GM18507 (cell line): ENCODE measurements around the gene ANKRD50.

Source experiments
- DNase-seq: peaks from one replicate; pipeline ENCODE4 v3.0.0; 2011; ENCODE audit warnings: low read depth; ENCODE audit not compliant: insufficient read length; ENCODE audit errors: extremely low spot score
- FAIRE-seq: peaks from 2 replicates; lab custom pipeline; 2011; peaks lifted over from hg19 to GRCh38; lab: Jason Lieb, UNC

Gene ANKRD50, protein sequence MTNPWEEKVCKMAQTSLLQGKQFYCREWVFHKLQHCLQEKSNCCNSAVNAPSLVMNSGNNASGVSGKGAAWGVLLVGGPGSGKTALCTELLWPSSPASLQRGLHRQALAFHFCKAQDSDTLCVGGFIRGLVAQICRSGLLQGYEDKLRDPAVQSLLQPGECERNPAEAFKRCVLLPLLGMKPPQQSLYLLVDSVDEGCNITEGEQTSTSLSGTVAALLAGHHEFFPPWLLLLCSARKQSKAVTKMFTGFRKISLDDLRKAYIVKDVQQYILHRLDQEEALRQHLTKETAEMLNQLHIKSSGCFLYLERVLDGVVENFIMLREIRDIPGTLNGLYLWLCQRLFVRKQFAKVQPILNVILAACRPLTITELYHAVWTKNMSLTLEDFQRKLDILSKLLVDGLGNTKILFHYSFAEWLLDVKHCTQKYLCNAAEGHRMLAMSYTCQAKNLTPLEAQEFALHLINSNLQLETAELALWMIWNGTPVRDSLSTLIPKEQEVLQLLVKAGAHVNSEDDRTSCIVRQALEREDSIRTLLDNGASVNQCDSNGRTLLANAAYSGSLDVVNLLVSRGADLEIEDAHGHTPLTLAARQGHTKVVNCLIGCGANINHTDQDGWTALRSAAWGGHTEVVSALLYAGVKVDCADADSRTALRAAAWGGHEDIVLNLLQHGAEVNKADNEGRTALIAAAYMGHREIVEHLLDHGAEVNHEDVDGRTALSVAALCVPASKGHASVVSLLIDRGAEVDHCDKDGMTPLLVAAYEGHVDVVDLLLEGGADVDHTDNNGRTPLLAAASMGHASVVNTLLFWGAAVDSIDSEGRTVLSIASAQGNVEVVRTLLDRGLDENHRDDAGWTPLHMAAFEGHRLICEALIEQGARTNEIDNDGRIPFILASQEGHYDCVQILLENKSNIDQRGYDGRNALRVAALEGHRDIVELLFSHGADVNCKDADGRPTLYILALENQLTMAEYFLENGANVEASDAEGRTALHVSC (N-terminal part only)

DNA sequence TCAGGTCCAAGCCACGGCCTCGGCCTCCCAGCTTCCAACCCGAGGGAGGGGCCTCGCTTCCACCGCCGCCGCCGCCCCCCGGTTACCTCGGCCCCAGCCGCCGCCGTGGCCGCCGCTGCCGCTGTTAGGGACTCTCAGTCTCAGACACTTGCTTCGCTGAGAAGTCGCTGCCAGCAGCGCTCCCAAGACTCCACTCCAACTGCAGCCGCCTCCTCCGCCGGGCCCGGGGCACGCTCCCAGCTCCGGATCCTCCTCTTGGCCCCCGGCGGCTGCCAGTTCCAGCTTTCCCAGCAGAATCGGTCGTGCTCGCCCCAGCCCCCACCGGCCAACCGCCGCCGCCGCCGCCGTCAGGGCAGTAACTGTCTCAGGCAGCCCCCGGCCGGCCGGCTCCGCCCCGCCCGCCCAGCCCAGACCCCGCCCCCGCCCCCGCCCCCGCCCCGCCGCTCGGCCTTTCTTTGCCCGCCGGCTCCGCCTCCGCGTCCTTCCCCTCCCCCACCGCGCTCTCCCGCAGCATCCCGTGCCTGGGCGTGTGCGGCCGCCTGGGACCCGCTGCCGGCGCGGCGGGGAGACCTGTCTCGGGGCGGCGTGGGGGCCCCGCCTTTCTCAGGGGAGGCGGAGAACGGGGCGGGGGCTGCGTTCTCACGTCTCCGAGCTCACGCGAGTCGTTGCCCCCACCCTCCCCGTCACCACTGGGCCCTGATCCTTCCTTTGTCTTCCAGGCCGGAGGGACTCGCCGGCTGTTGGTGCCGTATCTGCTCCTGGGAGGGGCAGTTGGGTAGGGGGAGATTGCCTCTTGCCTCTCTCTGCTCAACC lies at the start of gene ANKRD50:
ANKRD50 (minus strand) TSS at position 361 of the 813 bp plus-strand sequence. CDS start 2,221 bp downstream, outside the sequence.
- FAIRE-seq = peak; percentile 12

DNA sequence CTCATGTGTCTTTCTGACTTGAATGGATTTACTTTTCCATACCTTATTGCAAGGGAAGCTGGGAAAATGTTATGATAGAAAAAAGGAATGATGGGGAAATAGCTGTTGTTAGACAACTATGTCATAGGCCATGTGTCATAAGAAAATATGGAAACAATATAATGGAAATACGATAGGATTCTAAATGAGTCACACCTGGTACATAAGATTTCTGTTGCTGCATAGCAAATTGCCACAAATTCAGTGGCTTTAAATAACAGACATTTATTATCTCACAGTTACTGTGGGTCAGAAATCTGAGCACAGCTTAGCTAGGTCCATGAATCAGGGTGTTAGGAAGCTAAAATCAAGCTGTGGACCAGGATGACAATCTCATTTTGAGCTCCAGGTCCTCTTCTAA lies 44.6 kb upstream of the ANKRD50 start:
- no peak for DNase-seq

More for the DNA sequence above, at the start of gene ANKRD50:
- DNase-seq = peak; percentile 50

DNA sequence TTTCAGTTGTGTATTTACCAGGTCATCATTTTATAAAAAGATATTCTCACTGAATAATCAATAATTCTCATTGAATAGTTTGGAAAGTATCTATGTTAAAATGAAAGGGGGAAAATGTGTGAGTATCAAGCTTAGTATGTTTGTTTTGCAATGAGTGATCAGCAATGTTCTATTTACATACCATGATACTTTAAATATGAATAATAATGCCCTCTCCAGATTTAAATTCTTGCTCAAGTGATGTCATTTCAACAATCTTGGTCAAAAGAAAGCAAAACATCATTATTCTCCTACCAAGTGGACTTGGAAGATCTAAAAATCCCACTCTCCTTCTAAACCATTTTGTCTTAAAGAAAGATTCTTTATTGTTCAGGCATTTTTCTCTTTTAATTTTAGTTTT lies 42.1 kb upstream of the ANKRD50 start:
- FAIRE-seq (no peak), DNase-seq (no peak)

More for the DNA sequence above, 44.6 kb upstream of the ANKRD50 start:
- no peak for FAIRE-seq

DNA sequence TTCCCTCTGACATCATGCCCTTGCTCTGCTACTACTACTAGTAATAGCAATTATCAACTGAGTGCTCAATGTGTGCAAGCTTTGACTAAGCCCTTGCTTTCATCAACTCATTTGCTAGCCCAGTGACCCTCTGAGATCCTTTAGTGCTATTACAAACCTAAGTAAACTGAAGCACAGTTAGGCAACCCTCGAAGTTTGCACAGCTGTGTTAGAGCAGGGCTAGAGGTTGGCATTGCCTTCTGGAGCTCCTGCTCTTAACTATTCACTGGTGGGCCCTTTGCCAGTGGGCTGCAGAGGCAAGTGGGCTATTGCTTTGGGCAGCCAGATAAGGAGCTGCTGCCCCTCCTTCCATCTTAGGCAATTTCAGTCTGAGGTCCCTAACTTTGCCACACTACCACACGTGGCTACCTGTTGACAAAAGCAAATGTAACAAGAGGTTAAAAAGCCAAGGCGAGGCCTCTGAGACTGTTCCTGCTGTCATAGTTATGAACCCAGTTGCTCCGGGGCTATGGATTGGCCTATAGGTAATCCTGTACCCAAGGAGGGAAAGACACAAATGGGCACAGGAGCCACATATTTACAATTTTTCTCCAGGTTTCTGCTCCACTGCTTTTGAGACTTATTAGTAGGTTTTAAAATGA lies 41.5 kb upstream of the ANKRD50 start:
- DNase-seq (no peak), FAIRE-seq (no peak)

DNA sequence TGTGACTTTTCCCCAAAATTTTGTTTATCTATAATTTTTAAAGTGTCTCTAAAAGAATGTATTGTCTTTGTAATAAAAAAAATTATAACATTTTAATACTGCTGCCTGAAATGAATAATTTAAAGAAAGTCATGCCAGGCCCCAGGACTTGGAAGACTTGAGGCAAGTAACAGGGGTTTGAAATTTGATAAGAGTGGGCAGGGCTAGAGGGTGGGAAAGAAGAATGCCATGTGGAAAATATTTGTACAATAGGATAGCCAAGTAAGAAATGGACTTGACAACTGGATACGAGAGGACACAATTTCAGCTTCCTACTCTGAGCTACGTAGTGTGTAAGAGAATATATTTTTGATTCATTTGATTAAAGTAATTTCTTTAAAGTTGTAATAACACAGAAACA lies 36.9 kb upstream of the ANKRD50 start:
- DNase-seq (no peak), FAIRE-seq (no peak)

DNA sequence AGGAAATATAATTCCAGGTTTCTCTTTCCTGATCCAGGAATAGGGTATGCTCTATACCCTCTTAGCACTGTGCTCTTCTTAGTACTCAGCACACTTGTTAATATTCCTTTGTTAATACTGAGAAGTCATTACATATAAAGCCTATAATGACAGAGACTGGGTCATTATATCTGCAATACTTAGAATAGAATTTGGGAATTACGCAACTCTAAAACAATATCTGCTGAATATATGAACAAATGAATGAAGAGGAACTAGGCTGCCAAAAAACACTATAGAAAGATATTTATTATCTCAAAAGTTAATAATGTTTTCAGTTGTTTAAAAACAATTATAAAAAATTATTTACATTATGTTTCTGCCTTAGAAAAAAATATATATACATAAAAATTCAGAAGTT lies 36.4 kb upstream of the ANKRD50 start:
- DNase-seq (no peak), FAIRE-seq (no peak)

DNA sequence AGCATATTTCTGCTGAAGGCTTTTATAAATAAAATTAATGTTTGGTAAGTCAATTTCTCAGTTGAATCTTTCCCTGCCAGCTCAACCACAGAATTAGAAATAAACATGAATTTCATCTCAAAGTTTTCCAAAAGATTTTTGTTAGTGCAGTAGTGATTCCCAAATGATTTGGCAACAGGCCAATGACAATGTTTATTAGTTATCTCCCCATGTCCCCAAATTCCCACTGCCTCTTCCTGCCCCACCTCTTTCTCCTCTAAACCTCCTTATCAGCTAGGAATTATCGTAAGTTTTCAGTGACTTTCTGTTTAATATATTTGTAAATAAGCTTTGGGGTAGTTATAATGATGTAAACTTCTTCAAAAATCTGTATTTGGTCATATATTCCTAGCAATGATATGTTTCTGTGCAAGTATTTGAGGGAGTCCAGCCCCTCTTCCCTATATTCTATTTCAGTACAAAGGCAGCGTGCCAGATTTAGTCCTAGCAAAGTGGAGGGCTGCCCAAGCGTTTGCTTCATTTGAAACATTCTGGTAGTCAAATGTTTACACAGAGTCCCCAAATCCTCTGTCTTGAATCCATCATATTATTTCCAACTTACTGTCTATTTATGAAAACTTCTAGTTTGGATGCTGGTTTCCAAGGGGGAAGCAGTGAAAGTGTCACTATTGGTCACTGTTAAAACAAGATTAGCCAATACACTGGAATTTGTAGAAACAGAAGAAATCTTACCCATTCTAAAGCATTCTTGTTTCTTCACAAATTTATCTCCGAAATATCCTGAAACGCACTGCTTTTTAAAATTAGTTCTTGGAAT lies 33.7 kb upstream of the ANKRD50 start:
- DNase-seq (no peak), FAIRE-seq (no peak)

DNA sequence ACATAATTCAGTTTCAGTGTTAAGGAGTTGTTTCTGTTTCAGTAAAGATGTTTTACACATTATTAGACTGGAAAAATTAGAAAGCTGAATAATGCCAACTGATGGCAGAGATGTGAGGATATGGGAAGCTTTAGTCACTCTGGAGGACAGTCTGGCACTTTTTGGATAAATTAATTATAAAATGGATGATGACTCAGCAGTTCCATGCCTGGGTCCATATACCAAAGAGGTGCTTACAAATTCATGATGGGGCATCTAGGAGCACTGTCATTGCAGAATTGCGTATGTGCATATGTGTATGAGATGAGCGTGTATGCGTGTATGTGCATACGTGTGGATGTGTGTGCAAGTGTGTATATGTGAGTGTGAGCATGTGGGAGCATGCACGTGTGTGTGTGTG lies 31.2 kb upstream of the ANKRD50 start:
- FAIRE-seq = no peak
- DNase-seq = no peak

DNA sequence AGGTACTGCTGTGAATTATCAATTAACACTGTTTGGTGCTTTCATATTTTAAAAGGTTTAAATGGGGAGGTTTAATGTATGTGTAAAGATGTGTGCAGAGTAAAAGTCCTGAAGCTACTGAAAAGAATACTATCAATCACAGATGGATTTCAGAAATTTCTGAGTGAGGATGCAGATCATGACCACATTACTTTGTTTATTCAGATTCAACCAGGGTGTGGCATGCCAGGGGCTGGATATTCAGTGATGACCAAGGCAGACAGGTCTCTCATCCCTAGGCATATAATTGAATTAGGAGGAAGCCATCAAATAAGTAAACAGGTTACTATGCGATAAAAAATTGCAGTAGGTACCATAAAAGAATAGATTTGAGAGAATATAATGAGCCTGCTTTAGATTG lies 28.0 kb upstream of the ANKRD50 start:
- DNase-seq (no peak), FAIRE-seq (no peak)

DNA sequence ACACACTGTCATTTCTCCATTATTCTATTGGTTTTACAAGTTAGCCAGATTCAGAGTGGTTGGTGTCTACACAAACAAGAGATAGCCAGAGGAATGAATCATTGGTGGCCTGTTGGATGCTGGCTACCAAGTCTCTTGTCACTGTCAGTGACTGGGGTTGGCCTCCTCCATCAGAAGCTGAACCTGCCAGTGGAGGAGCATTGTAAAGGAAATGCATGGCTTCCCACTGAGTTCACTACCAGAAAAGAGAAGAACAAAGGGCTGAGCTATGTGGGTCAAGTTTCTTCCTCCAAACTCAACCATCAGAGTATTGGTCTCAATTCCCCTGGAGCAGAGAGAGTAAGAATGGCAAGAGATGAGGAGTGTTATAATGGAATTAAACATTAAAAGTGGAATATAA lies 26.5 kb upstream of the ANKRD50 start:
- FAIRE-seq (no peak), DNase-seq (no peak)

DNA sequence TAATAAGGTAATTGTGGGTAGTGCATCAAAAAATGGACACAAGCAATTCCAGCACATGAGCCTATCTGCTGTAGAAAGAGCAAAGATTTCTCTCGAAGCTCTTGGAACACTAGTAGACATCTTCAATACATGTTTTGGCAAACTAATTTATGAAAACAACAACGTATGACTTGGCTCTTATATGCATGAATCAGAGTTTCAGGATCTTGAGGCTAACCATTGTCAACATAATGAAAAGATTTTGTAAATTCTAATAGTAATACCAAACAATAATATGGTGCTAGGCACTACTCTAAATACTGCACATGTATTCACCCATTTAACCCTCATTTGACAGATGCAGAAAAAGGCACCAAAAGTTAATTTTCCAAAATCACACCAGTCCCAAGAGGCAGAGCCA lies 25.1 kb upstream of the ANKRD50 start:
- FAIRE-seq (no peak), DNase-seq (no peak)

DNA sequence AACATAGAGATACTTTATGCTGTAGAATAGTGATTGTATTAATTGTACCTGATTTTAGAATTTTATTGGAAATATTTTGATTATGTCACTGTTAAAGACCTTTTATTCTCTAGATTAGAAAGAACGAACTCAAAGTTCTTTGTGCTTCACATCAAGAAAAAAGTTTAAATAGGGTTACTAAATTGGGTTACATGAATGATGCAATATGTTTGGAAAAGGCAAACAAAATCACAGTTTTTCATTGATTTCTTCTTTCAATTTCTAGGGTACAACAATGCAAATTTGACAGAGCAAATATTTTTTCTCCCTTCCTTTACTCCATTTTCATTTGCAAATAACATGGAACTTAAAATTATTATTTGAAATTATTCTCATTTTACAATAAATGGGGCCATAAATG lies 24.0 kb upstream of the ANKRD50 start:
- no peak for FAIRE-seq

DNA sequence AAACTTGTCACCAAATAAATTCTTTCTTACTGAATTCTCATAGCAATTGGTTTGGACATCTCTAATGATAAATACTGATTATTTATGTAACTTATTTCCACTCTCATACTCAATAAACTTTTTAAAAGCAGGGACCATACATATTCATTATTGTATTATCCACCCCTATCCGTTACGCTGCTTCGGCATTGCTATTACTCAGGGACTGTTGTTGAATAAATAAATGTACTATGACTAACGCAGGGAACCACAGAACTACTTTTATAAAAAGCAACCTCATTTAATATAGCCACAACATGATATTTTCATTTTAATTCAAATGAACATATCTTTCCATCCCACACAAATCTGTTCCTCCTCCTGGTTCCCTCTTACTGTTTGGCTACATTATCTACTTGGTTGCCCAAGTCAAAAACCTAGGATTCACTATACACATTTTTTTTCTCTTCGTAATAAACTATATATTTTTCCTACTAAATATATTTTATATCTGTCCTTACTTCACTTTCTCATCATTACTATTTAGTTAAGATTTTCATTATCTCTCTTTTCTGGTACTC lies 14.9 kb upstream of the ANKRD50 start:
- no peak for FAIRE-seq
- no peak for DNase-seq

More for the DNA sequence above, 24.0 kb upstream of the ANKRD50 start:
- no peak for DNase-seq

DNA sequence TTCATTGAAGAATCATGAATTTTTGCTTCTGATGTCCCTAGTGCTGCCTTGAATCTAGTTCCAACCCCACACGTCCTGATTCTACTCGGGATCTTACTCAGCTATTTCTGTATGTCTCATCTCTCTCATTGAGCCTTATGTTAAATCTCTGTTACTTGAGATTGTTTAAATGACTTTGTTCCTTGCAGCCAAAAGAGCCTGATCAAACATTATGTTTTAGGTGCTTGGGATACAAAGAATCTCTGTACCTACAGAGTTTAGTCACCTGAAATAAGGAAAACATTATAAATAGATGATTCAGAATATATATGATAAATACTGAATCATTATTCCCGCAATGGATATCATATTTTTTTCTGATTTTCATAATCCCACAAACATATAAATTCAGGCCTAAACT lies 13.7 kb upstream of the ANKRD50 start:
- DNase-seq (no peak), FAIRE-seq (no peak)

DNA sequence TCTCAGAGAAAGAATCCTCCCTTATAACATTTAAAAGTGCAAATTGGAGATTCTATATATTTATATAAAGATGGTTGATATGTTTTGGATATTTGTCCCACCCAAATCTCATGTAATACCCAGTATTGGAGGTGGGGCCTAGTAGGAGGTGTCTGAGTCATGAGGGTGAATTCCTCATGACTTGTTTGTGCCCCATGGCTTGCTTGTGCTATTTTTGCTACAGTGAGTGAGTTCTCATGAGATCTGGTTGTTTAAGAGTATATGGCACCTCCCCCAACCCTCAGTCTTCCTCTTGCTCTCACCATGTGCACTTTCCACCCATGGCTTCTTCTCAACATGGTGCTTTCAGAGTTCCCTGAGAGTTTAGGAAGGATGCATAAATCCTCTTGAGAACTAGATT lies 9.5 kb upstream of the ANKRD50 start:
- FAIRE-seq = no peak
- no peak for DNase-seq

DNA sequence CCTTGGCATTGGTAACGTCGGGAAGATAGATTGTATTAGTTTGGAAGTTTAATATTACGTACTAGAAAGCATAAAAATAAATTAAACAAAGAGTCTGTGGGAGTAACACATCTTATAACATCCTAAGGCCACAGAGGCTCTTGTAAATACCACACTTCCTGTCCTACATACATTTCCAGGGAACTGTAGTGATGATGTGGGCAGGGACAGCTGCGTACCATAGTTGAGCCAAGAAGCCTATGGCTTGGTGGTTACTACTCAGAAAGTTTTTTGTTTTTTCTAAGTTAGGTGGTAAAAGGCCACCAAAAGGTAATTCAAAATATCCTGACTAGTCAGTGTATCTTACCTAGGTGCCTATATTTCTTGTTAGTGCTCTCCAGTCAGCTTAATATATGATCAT lies 4.6 kb upstream of the ANKRD50 start:
- DNase-seq = no peak
- FAIRE-seq = no peak

DNA sequence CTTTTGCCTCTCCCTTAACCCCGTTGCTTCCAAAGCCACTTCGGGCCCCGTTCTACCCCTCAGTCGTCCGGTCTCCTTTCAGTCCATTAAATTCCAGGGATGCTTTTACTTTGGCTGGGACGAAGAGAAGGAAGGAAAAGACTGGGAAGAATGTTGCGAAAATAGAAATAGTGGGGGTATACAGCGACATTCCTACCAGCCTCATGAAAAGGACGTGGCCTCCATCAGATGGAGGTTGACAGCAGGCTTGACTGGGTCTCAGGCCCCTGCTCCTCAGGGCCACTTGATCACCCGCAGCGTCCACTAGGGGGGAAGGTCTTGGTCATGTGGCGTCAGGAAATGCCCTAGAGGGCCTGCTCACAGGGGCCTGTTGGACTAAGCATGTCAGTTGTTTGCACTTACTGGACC lies 657 bp upstream of the ANKRD50 start:
- no peak for DNase-seq
- FAIRE-seq = no peak
